Cortex of kidney (tissue), 1 donor: ENCODE measurements around the gene ABHD6.
"Not testable (repeated sequence)": the region's sequence is repeated elsewhere in the genome, so short reads cannot be mapped to it uniquely, and the experiment has no call there.

Experiments used
- DNase-seq: peaks from one replicate; lab custom pipeline; 2025; lab: John Stamatoyannopoulos, UW

Gene ABHD6

DNA sequence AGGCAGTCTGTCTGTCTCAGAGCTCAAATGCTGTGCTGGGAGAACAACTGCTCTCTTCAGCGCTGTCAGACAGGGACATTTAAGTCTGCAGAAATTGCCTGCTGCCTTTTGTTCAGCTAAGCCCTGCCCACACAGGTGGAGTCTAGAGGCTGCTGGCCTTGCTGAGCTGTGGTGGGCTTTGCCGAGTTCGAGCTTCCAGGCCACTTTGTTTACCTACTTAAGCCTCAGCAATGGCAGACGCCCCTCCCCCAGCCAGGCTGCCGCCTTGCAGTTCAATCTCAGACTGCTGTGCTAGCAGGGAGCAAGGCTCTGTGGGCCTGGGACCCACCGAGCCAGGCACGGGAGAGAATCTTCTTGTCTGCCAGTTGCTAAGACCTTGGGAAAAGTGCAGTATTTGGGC is 43.5 kb downstream of the ABHD6 start:
- DNase-seq = no peak

DNA sequence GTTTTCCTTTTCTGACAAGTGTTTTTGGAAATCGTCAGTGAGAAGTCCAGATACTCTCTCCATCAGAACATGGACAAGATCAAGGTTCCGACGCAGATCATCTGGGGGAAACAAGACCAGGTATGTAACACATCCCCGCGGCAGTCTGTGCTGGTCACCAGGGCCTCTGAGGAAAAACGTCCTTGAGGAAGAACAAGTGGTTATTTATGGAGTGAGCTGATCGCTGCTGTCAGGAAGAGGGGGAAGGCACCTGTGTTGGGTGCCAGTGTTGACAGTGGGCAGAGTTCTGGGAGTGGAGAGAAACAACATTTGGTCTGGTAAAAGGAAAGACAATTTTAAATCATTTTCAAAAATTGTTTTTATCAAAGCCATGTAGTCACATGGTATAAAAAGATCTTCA is 47.7 kb downstream of the ABHD6 start:
- DNase-seq = no peak

DNA sequence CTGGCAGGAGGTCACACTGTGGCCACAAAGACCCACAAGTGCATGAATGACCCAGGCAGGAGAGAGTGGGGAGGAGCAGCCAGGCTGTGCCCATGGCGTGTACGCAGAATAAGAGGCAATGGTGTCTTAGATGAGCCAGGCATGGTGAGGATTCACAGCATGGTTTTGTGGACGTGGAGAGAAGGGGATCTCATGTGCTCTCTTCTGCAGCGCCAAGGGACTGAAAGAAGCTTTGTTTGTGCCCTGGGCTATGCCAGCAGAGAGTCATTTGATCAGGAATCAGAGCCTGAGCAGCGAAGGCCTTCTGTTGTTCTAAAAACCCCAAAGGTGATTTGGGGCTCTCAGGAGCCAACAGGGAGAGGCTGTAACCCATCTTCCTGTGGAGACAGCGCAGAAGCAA is 49.8 kb downstream of the ABHD6 start:
- no peak for DNase-seq

- DNase-seq = no peak
Observed at GRCh38 chr3:58288011-58288728, 50.6 kb downstream of the ABHD6 start.

DNA sequence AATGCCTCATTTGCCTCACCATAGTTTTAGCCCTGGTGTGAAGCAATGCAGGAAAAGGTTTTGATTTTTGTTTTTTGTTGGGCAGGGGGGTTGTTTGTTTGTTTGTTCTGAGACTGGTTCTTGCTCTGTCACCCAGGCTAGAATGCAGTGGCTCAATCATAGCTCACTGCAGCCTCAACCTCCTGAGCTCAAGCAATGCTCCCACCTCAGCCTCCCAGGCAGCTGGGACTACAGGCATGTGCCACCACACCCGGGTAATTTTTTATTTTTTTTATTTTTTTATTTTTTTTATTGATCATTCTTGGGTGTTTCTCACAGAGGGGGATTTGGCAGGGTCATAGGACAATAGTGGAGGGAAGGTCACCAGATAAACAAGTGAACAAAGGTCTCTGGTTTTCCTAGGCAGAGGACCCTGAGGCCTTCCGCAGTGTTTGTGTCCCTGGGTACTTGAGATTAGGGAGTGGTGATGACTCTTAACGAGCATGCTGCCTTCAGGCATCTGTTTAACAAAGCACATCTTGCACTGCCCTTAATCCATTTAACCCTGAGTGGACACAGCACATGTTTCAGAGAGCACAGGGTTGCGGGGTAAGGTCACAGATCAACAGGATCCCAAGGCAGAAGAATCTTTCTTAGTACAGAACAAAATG is 51.5 kb downstream of the ABHD6 start:
- not testable (repeated sequence) for DNase-seq

- DNase-seq = not testable (repeated sequence)
Observed at GRCh38 chr3:58290446-58290845, 52.9 kb downstream of the ABHD6 start.

DNA sequence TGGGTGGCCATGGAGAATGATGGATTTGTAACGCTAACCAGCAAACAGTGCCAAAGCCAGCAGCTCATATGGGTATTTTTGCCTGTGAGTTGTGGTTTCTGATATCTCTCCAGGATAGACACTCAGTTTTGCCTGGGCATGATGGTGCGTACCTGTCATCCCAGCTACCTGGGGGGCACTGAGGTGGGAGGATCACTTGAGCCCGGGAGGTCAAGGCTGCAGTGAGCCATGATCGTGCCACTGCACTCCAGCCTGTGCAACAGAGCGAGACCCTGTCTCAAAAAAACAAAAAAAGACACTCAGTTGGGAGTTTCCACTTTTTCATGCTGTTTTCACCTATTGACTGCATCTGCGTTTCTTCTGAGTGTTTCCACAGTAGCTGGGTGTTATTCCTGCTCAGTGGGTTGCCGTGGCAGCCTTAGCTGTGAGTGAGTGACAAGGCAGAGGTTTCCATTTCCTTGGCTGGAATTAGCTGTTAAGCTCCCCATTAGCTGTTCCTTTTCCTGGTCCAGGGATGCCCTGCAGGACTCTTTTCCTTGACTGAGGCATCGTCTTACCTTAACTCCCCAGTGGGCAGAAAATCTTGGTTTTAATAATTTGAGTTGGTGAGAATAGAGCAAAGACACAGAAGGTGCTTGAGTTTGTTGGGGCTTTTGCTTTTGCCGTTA is 54.2 kb downstream of the ABHD6 start:
- DNase-seq = no peak

- DNase-seq = no peak
Observed at GRCh38 chr3:58292866-58293265, 55.3 kb downstream of the ABHD6 start.

- no peak for DNase-seq
Observed at GRCh38 chr3:58293516-58293915, 55.9 kb downstream of the ABHD6 start.

- DNase-seq = no peak
Observed at GRCh38 chr3:58296269-58296668, 58.7 kb downstream of the ABHD6 start.

- no peak for DNase-seq
Observed at GRCh38 chr3:58296843-58297242, 59.3 kb downstream of the ABHD6 start.

DNA sequence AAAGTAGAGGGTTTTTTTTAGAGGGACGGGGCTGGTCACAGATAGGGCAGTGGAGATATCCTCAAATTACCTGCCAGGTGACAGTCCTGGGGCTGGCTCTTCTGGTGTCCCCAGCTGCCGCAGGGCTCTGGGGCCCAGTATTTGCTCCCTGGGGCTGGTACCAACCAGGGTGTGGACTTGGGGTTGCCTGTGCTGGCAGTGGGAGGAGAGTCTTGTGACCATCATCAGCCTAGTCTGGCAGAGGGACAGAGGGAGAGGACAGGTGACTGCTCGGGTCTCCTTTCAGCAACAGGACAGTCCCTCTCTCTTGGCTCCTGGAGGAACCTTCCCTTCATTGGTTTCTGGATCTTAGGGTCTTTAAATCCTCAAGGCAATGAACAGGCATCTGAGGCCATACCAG is 60.6 kb downstream of the ABHD6 start:
- no peak for DNase-seq

GRCh38 chr3:58299075-58299474 is 61.5 kb downstream of the ABHD6 start:
- no peak for DNase-seq

GRCh38 chr3:58299839-58300516 is 62.4 kb downstream of the ABHD6 start:
- DNase-seq = no peak

DNA sequence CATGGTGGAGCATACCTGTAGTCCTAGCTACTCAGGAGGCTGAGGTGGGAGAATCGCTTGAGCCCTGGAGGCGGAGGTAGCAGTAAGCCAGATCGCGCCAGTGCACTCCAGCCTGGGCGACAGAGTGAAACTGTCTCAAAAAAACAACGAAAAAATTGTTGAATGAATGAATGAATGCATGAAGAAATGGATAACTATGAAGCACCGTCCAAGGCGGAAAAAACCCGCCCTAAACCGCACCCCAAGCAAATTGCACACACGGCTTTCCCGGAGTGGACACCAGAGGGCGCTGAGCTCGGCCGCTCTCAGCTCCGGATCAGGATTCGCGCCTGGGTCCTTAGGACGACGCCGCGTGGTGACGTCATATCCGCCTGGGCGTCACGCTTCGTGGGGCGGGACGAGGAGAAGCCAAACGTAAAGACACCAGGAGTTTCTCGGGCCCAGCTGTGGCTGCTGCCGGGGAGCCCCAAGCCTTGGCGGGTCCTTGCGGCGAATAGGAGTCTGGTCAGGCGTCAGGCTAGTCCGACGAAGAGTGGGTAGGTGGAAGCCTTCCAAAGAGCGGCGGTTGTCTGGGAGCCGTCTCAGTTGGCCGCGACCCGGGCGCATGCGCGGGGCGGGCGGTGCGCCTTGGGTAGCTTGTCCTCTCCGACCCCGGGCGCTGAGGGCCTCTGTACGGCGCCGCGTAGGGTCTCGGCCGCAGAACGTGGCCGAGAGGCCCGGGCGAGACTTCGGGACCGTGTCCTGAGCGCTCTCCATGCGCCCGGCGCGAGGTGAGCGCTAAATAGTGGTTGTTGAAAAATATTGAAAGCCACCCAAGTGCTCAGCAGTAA is 68.5 kb downstream of the ABHD6 start, which contains the start of the genes HTD2 and RPP14:
Gene HTD2, plus strand, starts transcription at position 639 of the 830 bp plus-strand sequence. CDS start 11,094 bp downstream, outside the sequence.
Gene RPP14, plus strand, starts transcription at position 364 of the 830 bp plus-strand sequence. CDS start 4,085 bp downstream, outside the sequence.
- peak; percentile 84 for DNase-seq

DNA sequence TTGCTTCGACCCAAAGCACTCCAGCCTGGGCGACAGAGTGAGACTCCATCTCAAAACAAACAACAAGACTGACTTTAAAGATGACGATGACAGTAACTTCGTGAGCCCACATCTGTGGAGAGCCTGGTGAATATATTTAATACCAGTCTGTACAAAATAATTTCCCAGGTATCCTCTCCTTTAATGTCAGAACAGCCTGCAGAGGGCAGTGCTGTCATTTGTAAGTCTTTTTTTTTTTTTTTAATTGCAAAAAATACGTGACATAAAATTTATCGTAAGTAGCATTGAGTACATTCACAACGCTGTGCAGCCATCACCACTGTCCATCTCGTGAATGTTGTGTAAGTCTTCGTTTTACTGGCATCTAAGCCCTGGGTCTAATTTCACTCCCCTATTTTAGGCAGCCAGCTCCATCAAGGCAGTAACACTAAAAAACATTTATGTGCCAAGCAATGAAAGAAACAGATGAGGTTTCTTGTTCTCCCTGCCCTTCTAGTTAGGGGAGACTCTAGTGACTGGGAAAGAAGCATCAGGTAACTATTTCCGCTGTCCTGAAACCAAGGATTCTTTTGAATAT is 70.1 kb downstream of the ABHD6 start:
- no peak for DNase-seq

DNA sequence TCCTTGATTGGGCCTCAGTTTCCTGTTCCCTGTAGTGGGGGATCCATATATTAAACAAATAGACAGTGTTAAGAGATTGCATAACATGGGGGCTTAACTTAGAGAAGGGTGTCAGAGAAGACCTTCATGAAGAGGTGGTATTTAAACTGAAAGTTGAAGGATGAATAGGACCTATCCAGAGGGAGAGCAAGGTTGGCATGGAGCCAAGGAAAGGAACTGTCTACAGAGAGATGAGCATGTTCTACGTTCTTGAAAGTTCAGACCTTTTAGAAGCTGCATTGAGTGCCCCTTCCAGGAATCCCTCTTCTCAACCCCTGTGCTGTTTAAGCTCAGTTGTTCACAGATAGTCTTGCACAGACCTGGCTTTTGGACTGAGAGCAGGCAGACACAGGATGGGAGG is 71.1 kb downstream of the ABHD6 start:
- no peak for DNase-seq

- DNase-seq = no peak
Observed at GRCh38 chr3:58317811-58318210, 80.2 kb downstream of the ABHD6 start.

GRCh38 chr3:58321791-58322190 is 84.2 kb downstream of the ABHD6 start:
- DNase-seq = no peak

GRCh38 chr3:58322793-58323192 is 85.2 kb downstream of the ABHD6 start:
- no peak for DNase-seq
